22Rv1 (cell line): ENCODE results near the gene RNASET2.

Experiments
- H3K27ac ChIP-seq: fragments of 450-650 bp; 2 replicates; pipeline ENCODE4 v1.5.1; 2017
- CTCF ChIP-seq: fragments of 450-650 bp; IDR thresholded peaks from 2 replicates; pipeline ENCODE4 v1.5.1; 2017; ENCODE audit warnings: mild to moderate bottlenecking
- ZFX ChIP-seq: fragments of 450-650 bp; IDR thresholded peaks from 2 replicates; pipeline ENCODE4 v1.6.1; 2017; ENCODE audit warnings: antibody characterized with exemption, borderline replicate concordance

The RNASET2 gene

DNA sequence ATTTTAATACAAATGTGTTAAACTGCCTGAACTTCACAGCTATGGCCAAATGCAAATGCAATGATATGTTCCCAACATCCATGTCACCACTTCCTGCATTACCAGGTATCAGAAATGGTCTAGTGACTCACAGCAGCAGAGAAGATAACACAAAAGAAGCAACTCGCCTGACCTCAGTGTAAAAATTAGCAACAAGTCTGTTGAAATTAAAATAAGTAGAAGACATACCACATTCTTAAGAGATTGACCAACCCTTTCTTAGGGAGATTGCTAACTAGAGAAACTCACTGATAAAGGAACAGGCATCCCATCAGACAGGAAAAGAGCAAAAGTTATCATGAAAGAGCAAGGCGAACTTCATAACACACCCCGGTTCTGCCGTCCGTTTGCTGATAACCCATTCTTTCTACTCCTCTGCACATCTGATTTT, 45.1 kb downstream of the RNASET2 start:
- no peak overlapping the region for H3K27ac ChIP-seq
- TF ChIP-seq ZFX: no peak
- no peak for TF ChIP-seq CTCF

- H3K27ac ChIP-seq: no peak overlapping the region
- TF ChIP-seq ZFX (no peak), CTCF (no peak)
These were observed 45.7 kb downstream of the RNASET2 start for GRCh38 chr6:166910601-166911000.

DNA sequence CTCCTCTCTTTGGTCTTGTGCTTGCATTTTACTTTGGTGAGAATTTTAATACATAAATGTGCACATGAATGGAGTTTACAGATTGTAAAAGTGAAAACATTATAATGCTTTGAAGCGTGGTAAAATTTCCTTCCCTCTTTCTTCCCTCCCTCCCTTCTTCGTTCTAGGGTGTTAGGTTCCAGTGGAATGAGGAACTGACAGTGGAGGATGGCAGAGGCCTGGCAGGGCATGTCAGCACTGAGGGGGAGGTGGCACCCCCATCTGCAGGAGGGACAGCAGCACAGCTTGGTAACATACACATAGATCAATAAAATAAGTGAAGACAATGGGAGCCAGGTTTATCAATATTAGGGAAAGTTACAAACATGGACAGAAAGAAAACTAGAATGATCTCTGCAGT, 47.5 kb downstream of the RNASET2 start:
- no peak overlapping the region for H3K27ac ChIP-seq
- TF ChIP-seq ZFX (no peak), CTCF (no peak)

GRCh38 chr6:166907871-166908806, 48.2 kb downstream of the RNASET2 start:
- H3K27ac ChIP-seq: no peak overlapping the region
- no peak for TF ChIP-seq CTCF
- no peak for TF ChIP-seq ZFX

DNA sequence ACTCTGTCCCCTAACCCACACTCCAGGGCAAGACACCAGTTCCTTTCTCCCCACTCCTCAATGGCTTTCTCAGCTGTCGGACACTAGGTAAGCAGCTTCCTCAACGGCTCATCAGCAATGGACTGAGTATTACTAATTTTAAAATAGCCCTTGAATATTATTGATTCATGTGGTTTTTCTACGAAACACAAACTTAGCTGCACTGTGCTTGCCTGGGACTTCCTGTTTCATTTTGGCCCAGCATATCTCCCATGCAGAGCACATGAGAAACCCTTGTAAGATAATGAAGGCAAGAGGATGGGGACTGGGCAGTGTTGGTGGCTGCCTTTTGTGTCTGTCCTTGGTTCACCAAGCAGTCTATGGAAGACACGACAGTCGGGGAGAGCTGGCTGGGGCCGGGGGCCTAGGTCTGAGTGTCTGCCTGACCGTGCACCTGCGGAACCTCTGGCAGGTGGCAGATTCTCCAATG, 48.9 kb downstream of the RNASET2 start:
- no peak overlapping the region for H3K27ac ChIP-seq
- no peak for TF ChIP-seq CTCF
- TF ChIP-seq ZFX: no peak

DNA sequence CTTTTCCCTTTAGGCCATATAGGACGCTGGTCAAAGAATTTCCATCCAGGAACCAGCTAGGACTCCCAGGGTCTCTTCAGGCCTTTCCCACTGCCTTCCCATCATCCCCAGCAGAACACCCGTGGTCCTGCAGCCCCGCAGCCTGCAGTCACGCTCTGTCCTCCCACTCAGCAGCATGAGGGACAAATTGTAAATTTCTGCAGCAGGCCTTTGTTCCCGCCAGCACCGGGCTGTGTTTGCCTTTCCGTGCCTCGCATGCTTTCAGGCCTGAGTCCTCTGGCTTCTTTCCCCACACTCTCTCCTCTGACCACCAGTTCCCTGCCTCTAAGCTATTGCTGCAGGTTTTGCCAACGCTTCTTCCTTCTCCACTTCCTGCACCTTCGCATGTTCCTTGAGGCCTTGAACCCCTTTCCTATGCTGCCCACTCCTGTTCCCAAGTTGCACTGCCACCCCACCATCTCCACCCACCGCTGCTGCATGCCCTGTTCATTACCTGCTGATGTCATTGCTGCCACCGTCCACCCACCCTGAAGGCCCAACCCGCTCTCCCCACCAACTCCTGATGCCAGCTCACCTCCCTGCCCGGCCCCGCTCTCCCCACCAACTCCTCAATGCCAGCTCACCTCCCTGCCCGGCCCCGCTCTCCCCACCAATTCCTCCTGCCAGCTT, 49.8 kb downstream of the RNASET2 start:
- no peak overlapping the region for H3K27ac ChIP-seq
- TF ChIP-seq CTCF: no peak
- no peak for TF ChIP-seq ZFX
